HG03558 (cell line): ENCODE measurements around the gene KIAA0825.
"Not testable (repeated sequence)": the region's sequence is repeated elsewhere in the genome, so short reads cannot be mapped to it uniquely, and the experiment has no call there.

ENCODE experiments used
- ATAC-seq: cut with Tn5 transposase; IDR thresholded peaks from one replicate; pipeline ENCODE4 v1.9.1; 2021; ENCODE audit warnings: moderate number of reproducible peaks; ENCODE audit not compliant: unreplicated experiment; ENCODE audit errors: extremely low read depth

Gene KIAA0825

GRCh38 chr5:94577466-94578245, 40.7 kb downstream of the KIAA0825 start:
- peak; percentile 77 for ATAC-seq

- no peak for ATAC-seq
Observed at GRCh38 chr5:94575196-94575595, 43.2 kb downstream of the KIAA0825 start.

DNA sequence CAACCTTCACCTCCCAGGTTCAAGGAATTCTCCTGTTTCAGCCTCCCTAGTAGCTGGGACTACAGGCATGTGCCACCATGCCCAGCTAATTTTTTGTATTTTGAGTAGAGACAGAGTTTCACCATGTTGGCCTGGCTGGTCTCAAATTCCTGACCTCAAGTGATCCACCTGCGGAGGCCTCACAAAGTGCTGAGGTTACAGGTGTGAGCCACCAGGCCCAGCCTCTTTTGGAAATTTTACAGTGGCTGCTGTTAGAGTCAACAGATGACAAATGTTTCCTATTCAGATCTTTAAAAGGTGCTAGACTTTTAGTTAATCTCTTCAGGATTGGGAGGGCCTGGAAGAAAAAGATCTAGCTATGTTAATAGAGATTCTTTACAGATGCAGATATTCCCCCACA, 45.1 kb downstream of the KIAA0825 start:
- ATAC-seq: not testable (repeated sequence)

- ATAC-seq: no peak
Observed at GRCh38 chr5:94571415-94571814, 47.0 kb downstream of the KIAA0825 start.

DNA sequence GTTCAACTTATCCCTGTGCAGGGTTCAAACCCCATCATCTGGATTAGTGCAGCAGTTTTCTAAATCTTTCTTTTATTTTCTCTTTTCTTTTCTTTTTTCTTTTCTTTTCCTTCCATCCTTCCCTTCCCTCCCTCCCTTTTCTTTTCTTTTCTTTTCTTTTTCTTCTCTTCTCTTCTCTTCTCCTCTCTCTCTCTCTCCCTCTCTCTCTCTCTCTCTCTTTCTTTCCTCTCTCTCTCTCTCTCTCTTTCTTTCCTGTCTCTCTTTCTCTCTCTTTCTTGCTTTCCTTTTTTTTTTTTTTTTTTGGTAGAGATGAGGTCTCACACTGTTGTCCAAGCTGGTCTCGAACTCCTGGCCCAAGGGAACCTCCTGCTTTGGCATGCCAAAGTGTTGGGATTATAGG, 53.6 kb downstream of the KIAA0825 start:
- ATAC-seq: no peak

GRCh38 chr5:94562327-94562971, 56.0 kb downstream of the KIAA0825 start:
- ATAC-seq: no peak

GRCh38 chr5:94558028-94558427, 60.4 kb downstream of the KIAA0825 start:
- no peak for ATAC-seq

GRCh38 chr5:94551858-94552257, 66.5 kb downstream of the KIAA0825 start:
- ATAC-seq: peak; percentile 56

- no peak for ATAC-seq
Observed at GRCh38 chr5:94545870-94546625, 72.4 kb downstream of the KIAA0825 start.

DNA sequence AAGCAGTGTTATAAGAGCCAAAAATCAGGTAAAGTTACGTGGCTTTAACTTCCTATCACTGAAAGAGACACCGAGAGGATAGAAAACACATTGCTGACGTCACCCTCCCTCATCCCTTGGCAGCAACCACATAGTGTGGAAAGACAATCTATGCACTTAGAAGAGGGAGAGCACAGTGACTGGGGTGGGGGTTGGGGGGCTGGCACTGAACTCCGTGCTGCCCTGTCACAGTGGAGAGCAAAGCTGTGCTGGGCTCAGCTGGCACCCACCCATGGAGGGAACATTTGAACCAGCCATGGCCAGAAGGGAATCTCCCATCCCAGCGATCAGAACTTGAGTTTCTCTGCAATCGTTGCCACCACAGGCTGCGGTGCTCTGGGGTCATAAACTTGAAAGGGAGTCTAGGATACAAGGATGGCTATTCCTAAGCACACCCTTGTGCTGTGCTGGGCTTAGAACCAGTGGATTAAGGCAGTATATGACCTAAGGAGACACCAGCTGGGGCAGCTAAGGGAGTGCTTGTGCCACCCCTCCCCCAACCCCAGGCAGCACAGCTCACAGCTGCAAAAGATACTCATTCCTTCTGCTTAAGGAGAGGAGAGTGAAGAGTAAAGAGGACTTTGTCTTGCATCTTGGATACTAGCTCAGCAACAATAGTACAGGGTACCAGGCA, 73.4 kb downstream of the KIAA0825 start:
- no peak for ATAC-seq

DNA sequence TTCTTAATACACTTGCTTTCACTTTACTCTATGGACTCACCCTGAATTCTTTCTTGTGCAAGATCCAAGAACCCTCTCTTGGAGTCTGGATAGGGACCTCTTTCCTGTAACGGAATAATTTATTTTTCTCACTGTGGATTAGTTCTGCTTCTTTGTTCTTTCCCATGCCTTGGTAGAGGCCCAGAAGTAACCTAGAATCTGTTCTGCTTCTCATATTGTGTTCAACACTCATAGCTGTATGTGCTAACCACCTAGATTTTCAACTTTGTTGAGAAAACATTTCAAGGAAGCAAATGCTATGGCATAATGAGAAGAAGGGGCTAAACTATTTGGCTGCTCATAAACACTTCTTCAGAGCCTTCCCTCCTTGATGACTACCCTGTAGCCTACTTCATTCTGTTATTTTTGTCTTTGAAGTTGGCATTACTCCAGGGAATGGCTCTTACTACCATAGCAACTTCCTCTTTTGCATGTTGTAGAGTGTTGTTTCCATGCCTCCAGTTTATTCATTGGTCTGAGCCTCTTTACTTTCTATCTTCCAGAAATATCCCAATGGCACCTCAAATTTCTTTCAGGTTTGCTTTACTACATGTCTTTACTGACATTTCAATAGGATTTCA, 74.3 kb downstream of the KIAA0825 start:
- ATAC-seq: no peak

- ATAC-seq: no peak
Observed at GRCh38 chr5:94540856-94541494, 77.4 kb downstream of the KIAA0825 start.

- no peak for ATAC-seq
Observed at GRCh38 chr5:94538260-94538659, 80.1 kb downstream of the KIAA0825 start.

DNA sequence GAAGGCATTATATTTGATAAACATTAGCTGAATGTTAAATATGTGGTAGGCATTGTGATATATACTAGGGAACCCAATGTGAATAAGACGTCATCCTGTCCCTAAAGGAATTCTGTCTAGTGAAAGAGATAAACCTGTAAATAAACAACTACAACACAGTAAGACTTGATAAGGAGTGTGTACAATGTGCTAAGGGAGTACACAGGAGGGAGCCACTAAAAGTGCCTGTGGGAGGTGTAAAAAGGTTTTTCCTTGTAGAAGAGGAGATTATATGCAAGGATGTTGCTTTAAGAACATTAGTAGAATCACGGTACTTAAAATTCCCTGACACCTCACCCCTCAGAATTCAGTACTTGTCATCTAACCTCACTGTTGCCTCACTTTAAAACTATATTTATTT, 91.7 kb downstream of the KIAA0825 start:
- no peak for ATAC-seq

DNA sequence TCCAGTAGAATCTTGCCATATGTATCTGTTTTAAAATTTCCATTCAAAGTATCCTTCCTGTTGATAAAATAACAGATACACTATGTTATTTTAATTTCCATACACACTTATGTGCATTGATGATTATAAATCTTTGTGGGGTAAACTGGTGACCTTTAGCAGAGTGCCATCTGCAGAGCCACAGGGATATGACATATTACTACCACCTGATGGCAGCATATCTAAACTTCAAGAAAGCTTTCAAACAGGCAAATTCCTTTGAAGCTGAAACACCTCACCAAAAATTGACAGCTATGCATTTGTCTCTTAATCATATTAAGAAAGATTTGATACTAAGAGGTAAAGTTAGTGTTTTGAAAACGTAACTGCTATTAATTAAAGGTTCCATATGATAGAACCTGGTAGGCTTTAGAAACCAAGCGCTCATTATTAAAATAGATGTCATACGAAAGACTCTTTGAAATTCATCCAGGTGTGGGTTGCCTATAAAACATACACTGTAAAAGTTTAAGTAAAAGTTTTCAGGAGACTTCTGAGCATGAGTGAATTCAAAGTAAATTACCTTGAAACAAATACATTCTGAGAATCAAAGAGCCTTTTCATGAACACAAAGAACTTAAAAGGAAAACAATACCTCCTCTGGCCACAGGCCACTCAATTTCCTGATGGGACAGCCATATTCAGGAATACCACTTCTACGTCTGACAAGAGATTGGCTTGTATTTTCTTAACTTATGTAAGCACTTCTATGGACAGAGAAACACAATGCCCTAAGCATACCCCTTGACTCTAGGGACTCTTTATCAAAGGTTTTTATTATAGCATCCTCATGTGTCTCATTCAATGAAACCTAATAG, 93.3 kb downstream of the KIAA0825 start:
- peak; percentile 80 for ATAC-seq

DNA sequence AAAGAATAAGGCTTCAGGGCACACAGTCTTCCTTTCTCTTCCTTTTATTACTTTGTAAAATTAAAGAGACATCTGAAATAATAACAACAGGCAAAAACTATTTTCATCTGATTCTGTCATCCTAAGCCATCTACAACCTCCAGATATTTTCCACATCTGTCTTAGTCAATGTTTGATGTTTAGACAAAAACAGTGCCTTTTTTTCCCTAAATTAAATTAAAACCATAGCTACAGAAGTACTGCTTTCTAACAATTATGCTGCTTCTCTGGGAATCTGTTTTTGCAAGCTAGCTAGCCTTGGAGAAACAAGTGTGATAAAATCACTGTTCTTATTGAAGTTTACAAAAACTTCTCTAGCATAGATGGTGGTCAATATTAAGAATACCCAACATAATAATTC, 95.4 kb downstream of the KIAA0825 start:
- ATAC-seq: no peak

DNA sequence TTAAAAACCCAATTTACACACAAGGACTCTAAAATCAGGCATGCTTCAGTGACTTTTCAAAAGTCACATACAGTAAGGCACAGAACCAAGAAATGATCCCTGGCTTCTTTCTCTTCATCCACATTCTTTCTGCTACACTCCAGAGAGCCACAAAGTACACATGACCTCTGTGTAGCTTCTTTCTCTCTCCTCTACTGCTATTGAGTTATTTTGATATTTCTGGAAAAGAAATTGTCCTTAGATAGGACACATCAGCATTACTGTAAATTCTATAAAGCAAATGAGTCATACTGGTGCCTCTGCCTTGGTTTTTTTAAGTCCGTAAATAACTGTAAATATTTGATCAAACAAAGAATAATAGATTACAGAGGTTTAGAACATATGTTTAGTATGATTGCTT, 96.3 kb downstream of the KIAA0825 start:
- no peak for ATAC-seq

GRCh38 chr5:94517490-94518488, 100.6 kb downstream of the KIAA0825 start:
- ATAC-seq: no peak
